Activated naive CD4-positive, alpha-beta T cell treated with anti-CD3 and anti-CD28 coated beads, Interleukin-2, amount 50 U/mL, for 72 hours (primary cell): ENCODE results near the gene EHD1. TPM values are rescaled to one million over a fixed set of nuclear protein-coding genes. Genes with fewer than 3 reads are reported as not detected.

Source experiments
- ATAC-seq, 2 donors: fragments of 150-1000 bp; cut with Tn5 transposase; 2 replicates each; pipeline ENCODE4 v1.10.0; 2021; ENCODE audit warnings: mild to moderate bottlenecking in 2 of 2, moderate library complexity in 2 of 2
- DNase-seq, 2 donors: peaks; one replicate each; pipeline ENCODE4 v3.0.0; 2021 to 2022; ENCODE audit warnings: low spot score in 2 of 2
- H3K27ac Mint-ChIP-seq, 2 donors: one replicate each; pipeline ENCODE4 v1.8.0; 2022; ENCODE audit warnings: mild to moderate bottlenecking in 2 of 2, mixed read lengths in 2 of 2
- H3K36me3 Mint-ChIP-seq, 2 donors: one replicate each; pipeline ENCODE4 v1.8.0; 2022; ENCODE audit warnings: mixed read lengths in 2 of 2
- H3K9me3 Mint-ChIP-seq, 2 donors: one replicate each; pipeline ENCODE4 v1.8.0; 2022; ENCODE audit warnings: mixed read lengths in 2 of 2
- total RNA-seq, 2 donors: library from RNA; stranded (reverse); gene quantifications; one replicate each; pipeline ENCODE4 v1.2.3, GENCODE V29; 2022

The EHD1 gene
- total RNA-seq, 2 donors from 2014 or later = 93.1 to 123 TPM

- Mint-ChIP-seq H3K27ac (peak overlapping the region in 1 of 2 donors; percentile 46), H3K9me3 (no peaks in the 10 kb centered on the region), H3K36me3 (no peaks in the 10 kb centered on the region)
- DNase-seq (no peak), ATAC-seq (no peak)
Observed at GRCh38 chr11:64884019-64884418, 5.6 kb upstream of the EHD1 start.

DNA sequence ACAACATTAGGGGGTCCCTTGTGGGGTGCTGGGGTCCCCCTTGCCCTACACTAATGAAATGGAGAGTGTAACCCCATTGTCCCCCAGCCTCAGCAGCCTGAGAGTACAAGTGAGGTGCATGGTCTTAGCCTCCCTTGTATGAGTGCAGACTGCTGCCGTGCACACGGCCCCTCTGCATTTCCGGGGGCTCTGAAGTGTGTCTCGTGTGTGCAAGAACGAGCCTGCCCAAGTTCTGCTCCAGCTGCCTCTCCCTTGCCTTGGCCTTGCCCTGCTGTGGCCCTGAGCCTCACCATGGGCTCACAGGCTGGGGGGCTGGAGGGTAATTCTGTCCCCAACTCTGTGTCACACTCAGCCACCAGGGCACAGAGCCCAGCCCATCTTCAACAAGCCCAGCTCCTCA, 5.2 kb upstream of the EHD1 start:
- Mint-ChIP-seq H3K9me3 (no peaks in the 10 kb centered on the region), H3K27ac (no peak overlapping the region), H3K36me3 (no peaks in the 10 kb centered on the region)
- no peak for DNase-seq
- ATAC-seq = no peak

DNA sequence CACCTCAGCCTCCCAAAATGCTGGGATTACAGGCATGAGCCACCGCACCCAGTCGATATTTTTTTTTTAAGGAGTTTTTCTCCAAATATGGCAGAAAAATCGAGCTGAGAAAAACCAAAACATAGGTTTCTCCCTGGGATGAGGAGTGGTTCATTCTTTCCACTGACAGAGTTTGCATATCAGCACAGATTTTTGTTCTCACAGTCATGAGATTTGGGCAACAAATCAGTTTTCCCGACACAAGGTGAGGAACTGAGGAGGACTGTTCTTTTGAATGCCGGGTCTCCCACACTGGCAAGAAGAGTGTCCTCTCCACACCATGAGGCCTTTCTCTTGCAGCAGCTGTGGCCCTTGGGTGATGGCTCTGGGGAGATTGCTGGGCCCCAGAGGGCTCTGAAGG, 3.8 kb upstream of the EHD1 start:
- no peak for ATAC-seq

DNA sequence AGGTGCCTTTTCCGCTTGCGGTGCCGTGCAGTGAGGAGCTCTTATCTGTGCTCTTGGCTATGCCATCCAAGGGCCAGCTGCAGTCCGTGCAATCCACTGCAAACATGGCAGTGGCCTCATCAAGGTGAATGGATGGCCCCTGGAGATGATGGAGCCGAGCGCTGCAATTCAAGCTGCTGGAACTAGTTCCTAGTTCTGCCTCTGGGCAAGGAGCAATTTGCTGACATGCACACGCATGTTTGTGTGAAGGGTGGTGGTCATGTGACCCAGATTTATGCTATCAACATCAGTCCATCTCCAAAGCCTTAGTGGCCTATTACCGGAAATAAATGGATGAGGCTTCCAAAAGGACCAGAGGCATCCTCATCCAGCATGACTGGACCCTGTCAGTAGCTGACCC, 3.1 kb upstream of the EHD1 start:
- Mint-ChIP-seq H3K36me3 (peaks cover 13 to 16% of the 10 kb centered on the region in 2 donors), H3K27ac (peak overlapping the region; percentile 77 to 87), H3K9me3 (no peaks in the 10 kb centered on the region)
- ATAC-seq = no peak
- DNase-seq = no peak

More for the DNA sequence above, 3.8 kb upstream of the EHD1 start:
- Mint-ChIP-seq H3K9me3 (no peaks in the 10 kb centered on the region), H3K36me3 (peaks cover 5 to 9% of the 10 kb centered on the region in 2 donors), H3K27ac (no peak overlapping the region)
- DNase-seq = no peak

DNA sequence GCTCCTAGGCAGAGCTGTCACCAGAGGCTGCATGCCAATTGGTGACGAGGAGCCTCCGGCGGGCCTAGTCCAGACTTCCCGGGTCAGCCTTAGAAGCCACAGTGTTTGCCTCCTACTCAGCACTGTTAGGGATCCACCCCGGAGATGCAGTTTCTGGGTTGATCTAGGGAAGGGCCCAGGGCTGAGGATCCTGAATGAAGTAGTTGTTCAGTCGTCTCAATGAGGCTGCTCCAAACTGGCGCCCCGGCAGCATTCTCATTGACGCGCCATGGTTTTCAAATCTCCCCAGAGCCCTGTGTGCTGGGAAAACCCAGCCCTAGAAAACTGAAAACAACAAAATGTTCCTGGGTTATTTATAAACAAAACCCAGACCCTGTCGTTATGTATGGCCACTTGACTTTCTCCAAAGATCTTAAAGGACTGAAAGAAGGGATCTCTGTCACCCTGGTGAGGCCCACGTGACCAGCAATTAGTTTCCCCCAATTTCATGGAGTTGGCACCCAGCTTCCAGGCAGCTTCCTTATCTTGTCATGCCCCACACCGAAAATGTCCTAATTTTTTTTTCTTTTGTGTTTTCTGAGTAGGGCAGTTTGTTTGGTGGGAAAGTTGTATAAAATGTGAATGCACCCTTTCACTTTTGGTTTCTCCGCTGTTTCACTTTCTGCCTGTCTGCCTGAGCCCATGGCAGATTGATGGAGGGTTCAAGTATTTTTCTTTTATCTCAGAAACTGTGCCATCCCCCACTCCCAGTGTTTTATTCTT, 2.0 kb upstream of the EHD1 start:
- H3K27ac Mint-ChIP-seq = peak overlapping the region; percentile 87 to 94
- peaks cover 23 to 27% of the 10 kb centered on the region in 2 donors for H3K36me3 Mint-ChIP-seq
- no peak for DNase-seq
- ATAC-seq = no peak
- no peaks in the 10 kb centered on the region for H3K9me3 Mint-ChIP-seq

DNA sequence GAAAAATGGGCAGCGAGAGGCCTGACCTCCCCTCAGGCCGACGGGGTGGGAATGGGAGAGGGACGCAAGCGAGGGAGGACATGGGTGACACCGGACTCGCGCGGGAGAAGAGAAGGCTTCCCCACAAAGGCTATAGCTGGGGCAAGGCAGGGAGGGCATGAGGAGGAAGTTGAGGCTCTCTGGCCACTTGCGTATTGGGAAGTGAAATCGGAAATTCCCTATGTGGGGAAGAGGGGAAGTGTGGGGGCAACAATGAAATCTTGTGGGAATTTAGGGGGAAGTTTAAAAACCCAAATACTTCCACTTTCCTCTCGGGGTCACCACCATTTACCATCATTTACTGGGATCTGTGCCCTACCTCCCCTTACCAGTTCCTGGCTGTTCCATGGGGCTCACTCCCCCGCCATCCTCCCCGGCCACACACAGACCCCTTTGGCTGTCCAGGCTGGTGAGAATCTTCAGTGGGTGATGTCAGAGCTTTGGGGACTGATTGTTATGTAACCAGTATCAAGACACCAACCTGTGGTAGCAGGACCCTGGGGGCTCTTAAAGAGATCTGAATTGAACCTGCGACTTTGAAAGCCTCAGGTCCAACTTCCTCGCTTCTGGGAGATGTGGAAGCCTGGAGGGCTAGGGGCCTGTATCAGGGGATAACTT, 951 bp upstream of the EHD1 start:
- Mint-ChIP-seq H3K9me3 (no peaks in the 10 kb centered on the region), H3K27ac (peak overlapping the region; percentile 87 to 94), H3K36me3 (peaks cover 34 to 37% of the 10 kb centered on the region in 2 donors)
- ATAC-seq = no peak
- no peak for DNase-seq

- DNase-seq = no peak
- H3K9me3 Mint-ChIP-seq = no peaks in the 10 kb centered on the region
- H3K36me3 Mint-ChIP-seq = peaks cover 38 to 40% of the 10 kb centered on the region in 2 donors
- H3K27ac Mint-ChIP-seq = peak overlapping the region; percentile 87 to 97
- ATAC-seq = no peak
Observed at GRCh38 chr11:64878223-64878493, 263 bp downstream of the EHD1 start.

DNA sequence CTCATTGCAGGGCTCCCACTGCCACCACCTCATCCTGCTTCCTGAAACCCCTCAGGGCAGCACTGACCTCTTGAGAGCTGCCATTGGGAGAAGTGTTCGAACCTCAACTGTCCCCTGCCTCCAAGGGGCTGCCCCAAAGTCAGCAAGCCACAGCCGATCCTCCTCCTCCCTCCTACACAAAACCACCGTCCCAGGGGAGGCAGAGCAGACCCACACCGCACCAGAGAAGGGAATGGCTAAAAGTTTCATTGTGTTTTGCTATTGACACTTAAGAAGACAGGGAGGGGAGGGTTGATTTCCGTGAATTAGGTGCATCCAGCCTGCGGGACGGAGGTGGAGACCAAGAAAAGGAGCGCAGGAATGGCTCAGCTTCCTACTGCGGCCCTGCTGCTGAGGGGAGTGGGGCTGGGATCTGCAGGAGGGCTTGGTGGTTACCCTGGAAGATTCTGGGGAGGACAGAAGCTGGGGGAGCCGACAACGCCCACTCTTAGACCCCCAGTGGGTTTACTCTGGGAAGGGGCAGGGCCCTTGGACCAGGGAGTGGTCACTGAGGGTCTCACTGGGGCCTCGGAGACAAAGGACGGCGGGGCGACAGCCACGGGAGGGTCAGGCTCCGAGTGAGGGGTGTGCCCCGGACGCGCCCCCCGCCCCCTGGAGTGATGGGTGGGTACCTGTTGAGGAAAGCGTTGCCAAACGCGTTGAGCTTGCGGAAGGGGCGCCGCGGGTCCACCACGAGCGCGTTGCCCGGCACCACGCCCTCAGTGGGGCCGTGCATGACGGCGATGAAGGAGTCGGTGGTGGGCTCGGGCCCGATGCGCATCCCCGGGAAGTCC, 815 bp downstream of the EHD1 start:
- peak; percentile 8 to 38 for ATAC-seq
- DNase-seq = peak in 1 of 2 donors; percentile 76
- H3K27ac Mint-ChIP-seq = peak overlapping the region; percentile 87 to 97

GRCh38 chr11:64876835-64877341, 1.5 kb downstream of the EHD1 start:
- Mint-ChIP-seq H3K27ac (peak overlapping the region; percentile 87 to 97), H3K36me3 (peaks cover 44 to 48% of the 10 kb centered on the region in 2 donors), H3K9me3 (no peaks in the 10 kb centered on the region)
- no peak for DNase-seq
- no peak for ATAC-seq

More for the DNA sequence above, 815 bp downstream of the EHD1 start:
- Mint-ChIP-seq H3K36me3 (peaks cover 43 to 45% of the 10 kb centered on the region in 2 donors), H3K9me3 (no peaks in the 10 kb centered on the region)

- DNase-seq (no peak), ATAC-seq (peak; percentile 10 to 38)
- Mint-ChIP-seq H3K27ac (peak overlapping the region; percentile 77 to 87), H3K9me3 (no peaks in the 10 kb centered on the region), H3K36me3 (peaks cover 49 to 52% of the 10 kb centered on the region in 2 donors)
Observed at GRCh38 chr11:64876229-64876750, 2.1 kb downstream of the EHD1 start.

DNA sequence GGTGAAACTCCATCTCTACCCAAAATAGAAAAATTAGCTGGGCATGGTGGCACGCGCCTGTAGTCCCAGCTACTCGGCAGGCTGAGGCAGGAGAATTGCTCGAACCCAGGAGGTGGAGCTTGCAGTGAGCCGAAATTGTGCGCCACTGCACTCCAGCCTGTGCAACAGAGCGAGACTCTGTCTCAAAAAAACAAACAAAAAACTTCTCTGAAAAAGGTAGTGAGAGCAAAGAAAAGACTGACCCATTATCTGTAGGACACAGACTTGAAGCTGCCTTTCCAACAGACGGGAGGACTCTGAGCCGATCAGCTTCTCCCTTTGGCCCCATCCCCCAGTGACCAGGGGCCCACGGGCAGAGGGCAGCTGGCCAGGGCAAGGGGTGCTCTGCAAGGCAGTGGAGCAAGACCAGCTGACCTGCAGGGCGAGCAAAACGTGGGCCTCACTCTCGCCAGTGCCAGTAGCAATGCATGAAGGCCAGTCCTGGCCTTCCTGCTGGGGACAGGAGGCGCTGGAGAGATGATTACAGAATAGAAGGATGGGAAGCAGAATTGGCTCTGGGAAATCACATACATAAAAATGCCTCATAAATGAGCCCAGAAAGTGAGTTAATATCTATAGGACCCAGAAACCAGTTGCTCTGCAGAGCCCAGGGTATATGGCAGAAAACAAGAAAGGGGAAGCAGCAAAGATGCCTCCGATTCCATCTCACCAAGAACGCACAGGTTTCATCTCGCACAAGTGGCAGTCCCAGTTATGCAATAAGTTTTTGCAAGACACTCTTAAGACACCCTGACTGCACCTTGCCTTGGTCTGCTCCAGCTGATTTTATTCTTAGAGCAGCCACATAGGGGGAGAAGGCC, 2.8 kb downstream of the EHD1 start:
- DNase-seq (no peak), ATAC-seq (no peak)
- peak overlapping the region; percentile 36 to 87 for H3K27ac Mint-ChIP-seq
- H3K36me3 Mint-ChIP-seq = peaks cover 52 to 55% of the 10 kb centered on the region in 2 donors
- no peaks in the 10 kb centered on the region for H3K9me3 Mint-ChIP-seq

DNA sequence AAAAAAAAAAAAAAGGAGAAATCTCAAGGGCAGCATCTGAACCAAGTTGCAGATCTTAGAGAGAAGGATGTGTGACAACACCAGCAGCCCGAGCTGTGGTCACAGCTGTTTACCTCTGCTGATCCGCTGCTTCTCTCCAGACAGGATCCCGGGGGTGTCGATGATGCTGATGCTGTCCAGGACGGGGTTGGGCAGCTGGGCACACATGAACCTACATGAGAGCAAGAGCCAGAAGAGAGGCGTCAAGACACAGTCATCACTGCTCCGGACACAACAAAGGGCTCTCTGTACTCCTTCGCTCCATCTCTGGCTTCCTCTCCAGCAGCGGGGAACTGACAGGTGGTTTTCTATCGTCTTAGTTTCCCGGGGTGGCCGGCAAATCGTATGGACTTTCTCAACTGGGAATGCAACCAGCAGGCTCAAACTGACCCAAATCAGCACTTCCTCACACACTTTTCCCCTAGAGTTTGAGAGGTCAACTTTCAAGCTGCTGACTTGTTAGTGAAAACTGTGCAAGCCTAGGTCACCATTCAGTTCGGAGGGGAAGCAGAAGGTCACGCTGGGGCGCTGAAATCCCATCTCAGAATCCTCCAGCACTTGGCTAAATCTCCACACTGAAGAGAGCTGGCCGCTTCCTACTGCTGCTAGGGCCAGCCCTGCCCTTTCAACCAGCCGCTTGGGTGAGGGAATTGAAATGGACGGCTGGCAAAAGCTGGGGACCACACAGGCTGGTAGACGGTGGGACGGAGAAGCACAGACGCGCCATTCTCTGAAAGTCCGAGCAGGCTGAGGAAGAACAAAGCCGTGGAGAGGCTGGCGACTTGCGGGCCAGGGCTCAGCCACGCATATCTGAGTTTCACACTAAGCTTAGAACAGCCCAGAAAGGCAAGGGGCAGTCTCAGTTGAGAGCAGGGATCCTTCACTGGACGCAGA, 3.8 kb downstream of the EHD1 start:
- no peak for DNase-seq
- peaks cover 52 to 63% of the 10 kb centered on the region in 2 donors for H3K36me3 Mint-ChIP-seq
- ATAC-seq = no peak
- H3K27ac Mint-ChIP-seq = peak overlapping the region in 1 of 2 donors; percentile 68
- no peaks in the 10 kb centered on the region for H3K9me3 Mint-ChIP-seq

GRCh38 chr11:64872790-64873488, 5.5 kb downstream of the EHD1 start:
- peaks cover 60 to 62% of the 10 kb centered on the region in 2 donors for H3K36me3 Mint-ChIP-seq
- ATAC-seq (no peak), DNase-seq (no peak)
- no peak overlapping the region for H3K27ac Mint-ChIP-seq
- H3K9me3 Mint-ChIP-seq = no peaks in the 10 kb centered on the region

- DNase-seq (no peak), ATAC-seq (no peak)
- H3K36me3 Mint-ChIP-seq = peaks cover 53 to 57% of the 10 kb centered on the region in 2 donors
- H3K27ac Mint-ChIP-seq = peak overlapping the region; percentile 25 to 89
- no peaks in the 10 kb centered on the region for H3K9me3 Mint-ChIP-seq
Observed at GRCh38 chr11:64871492-64871891, 6.9 kb downstream of the EHD1 start.
